ENCODE results near the gene DLG2. TPM values are rescaled to one million over a fixed set of nuclear protein-coding genes. Genes with fewer than 3 reads are reported as not detected.

Gene DLG2
- polyA plus RNA-seq, 1 donor, result 9.6 TPM

DNA sequence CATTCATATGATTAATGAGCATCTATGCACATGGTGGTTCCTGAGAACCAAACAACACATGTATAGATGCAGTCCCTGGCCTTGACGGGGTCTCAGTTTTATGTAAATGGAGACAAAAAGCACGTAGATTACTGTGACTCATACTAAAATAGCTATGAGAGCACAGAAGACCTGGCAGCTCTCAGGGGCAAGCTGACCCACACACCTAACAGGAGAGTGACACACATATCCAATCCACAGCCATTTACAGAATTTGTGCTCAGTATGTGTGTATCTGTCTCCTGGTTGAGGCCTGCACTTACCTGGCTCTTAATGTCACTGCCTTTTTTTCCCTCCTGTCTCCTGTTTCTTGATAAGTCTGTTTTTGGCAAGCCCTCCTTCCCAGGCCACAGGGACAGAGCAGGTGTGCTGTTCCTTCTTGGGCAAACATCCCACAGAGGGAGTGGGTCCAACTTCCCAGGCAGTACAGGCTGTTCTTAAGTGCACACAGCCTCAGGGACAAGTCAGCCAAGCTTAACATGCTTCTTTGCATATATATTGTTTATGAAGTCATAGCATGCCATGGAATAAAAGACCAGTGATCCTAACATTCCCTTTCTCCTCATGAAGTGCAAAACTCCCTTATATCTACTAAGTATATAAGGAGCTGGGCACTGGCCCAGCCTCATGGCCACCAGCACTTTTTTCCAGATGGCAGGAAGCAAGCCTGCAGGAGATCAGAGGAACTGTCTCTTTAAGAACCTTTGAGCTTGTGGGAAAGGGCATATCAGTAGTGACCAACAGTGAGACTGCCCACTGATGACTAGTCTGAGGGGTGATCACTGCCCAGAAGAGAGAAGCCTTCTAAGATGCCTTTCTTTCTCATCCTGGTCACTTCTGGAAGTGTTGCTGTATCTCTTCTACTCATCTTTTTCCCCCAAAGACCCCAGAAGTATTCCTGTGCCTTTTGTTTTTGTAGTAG, 2216.3 kb downstream of the DLG2 start:
- no peak for DNase-seq (ENCODE audit: low read depth)

DNA sequence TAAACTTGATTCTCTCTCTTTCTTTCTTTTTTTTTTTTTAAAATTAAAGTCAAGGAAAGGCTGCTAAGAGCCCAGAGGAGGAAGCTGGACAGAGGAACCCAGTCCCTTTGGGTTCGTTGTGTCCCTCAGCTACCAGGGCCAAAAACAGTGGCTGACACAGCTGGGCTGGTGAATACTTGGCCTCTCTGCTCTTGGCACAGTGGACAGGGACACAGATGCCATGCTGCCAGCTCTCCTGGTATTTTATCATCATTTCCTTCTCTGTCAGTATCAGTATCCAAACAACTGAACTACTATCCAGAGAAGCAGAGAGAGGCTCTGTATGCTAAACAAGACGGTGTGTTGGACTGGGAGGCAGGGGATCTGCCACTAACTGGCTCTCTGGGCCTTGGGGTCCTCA, 2217.3 kb downstream of the DLG2 start:
- no peak for DNase-seq (ENCODE audit: low read depth)

DNA sequence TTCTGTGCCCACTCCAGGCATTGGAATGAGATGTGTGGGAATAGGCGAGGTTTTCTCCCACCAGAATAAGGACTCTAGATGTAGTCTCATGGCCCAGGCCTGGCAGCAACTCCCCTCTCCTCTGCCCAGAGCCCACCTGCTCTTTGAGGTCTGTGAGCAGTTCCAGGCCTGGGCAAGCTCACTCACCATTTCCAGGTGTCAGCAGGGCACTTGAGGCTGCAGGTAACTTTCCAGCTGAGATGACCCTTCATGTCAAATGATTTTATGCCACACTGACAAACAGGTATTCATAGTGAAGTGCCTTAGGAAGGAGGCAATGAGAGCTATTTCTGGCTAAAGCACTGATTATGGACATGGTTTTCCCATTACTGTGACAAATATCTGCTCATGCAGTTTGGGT, 2217.7 kb downstream of the DLG2 start:
- no peak for DNase-seq (ENCODE audit: low read depth)

DNA sequence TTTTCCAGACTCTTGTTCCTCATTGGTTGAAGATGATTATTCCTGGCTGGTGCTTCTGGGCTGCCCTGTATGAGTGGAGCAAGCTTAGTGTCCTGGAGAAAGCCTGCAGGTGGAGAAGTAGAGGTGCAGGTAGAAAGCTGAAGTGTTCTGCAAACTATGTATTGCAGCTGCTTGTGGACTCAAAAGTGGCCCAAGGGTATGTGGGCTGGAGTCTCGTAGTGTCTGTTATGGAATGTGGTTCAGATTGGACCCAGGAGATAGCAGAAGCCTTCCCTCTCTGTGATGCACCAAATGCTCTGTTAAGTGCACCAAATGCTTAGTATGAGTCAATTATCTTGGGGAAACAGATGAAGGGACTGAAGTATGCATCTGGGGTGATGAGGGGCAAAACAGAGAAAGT, 2218.2 kb downstream of the DLG2 start:
- DNase-seq (ENCODE audit: low read depth), result no peak

Other genes starting within 250 kb of the DLG2 start
- gene TMEM126B, start 1.2 kb upstream of the DLG2 start, polyA plus RNA-seq (ENCODE audit: insufficient read length), result 40.6 TPM
- 37.3 TPM for gene TMEM126A, start 20.6 kb upstream of the DLG2 start, polyA plus RNA-seq (ENCODE audit: insufficient read length)
- 51.8 TPM for gene CREBZF, start 37.8 kb upstream of the DLG2 start, polyA plus RNA-seq (ENCODE audit: insufficient read length)
- 2.8 TPM for gene CCDC89, start 58.9 kb upstream of the DLG2 start, polyA plus RNA-seq (ENCODE audit: insufficient read length)
- gene SYTL2, start 183.8 kb upstream of the DLG2 start, polyA plus RNA-seq (ENCODE audit: insufficient read length), result 78.9 TPM
- not detected for gene CCDC83, start 228.0 kb upstream of the DLG2 start, polyA plus RNA-seq (ENCODE audit: insufficient read length)